Fibroblast of the aortic adventitia (primary cell): ENCODE data around the gene BANK1. TPM values are rescaled to one million over a fixed set of nuclear protein-coding genes. Genes with fewer than 3 reads are reported as not detected.

ENCODE experiments used
- DNase-seq: peaks from one replicate; pipeline ENCODE4 v3.0.0-alpha.2; 2010; ENCODE audit warnings: low read depth
- H3K4me3 ChIP-seq: 2 replicates; pipeline ENCODE4 v1.5.1; 2011; ENCODE audit warnings: low read depth, mild to moderate bottlenecking, control low read depth, low read length, moderate library complexity
- total RNA-seq: library from RNA; depleted of rRNA; stranded (reverse); fragments of >200 nt; gene quantifications from 2 replicates; pipeline ENCODE4 v1.2.3, GENCODE V29; 2012; ENCODE audit warnings: low replicate concordance
- TF ChIP-seq, protein P1 (sequence below): IDR thresholded peaks from 2 replicates; pipeline ENCODE4 v1.5.1; 2011; ENCODE audit warnings: mild to moderate bottlenecking, low read length, control low read depth, inconsistent platforms; ENCODE audit not compliant: insufficient read depth

Gene BANK1
- total RNA-seq, 1 donor = 0.54 TPM

DNA sequence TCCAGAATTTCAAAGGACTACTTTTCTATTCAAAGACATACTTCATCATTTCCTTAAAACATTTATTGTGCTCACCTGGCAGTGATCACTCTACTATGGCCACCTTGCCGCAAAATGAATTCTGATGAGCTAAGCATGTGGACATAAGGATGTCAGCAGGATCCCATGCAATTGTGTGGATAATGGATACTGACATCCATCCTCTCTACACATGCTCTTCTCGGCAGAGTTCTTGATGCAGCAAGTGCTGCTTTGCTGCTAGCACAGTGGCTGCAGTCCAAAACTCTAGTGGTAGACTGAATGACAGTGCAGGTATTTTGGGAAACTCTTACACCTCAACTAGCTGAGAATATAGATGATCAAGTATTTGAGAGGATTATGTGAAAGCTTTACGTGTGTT lies 168.0 kb downstream of the BANK1 start:
- TF ChIP-seq, protein P1, sequence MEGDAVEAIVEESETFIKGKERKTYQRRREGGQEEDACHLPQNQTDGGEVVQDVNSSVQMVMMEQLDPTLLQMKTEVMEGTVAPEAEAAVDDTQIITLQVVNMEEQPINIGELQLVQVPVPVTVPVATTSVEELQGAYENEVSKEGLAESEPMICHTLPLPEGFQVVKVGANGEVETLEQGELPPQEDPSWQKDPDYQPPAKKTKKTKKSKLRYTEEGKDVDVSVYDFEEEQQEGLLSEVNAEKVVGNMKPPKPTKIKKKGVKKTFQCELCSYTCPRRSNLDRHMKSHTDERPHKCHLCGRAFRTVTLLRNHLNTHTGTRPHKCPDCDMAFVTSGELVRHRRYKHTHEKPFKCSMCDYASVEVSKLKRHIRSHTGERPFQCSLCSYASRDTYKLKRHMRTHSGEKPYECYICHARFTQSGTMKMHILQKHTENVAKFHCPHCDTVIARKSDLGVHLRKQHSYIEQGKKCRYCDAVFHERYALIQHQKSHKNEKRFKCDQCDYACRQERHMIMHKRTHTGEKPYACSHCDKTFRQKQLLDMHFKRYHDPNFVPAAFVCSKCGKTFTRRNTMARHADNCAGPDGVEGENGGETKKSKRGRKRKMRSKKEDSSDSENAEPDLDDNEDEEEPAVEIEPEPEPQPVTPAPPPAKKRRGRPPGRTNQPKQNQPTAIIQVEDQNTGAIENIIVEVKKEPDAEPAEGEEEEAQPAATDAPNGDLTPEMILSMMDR = no peak
- no peak overlapping the region for H3K4me3 ChIP-seq
- no peak for DNase-seq

DNA sequence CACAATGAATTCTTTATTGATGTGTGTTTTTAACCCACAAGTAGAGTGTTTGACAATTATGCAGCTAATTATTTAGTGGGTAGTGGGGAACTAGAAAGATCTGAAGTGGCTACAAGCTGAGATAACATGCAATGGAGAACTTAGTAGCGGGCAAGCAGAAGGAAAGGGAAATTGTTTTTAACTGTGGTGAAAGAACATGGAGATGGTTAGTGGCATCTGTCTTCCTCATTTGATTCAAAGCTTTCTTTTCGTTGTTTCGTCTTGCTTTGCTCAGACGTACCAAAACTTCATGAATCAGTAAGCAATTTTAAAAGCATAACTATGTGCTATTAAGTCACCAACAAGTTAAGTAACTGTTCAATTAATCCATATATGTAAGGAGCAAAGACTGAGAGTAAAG lies 169.9 kb downstream of the BANK1 start:
- TF ChIP-seq, protein P1 = no peak
- H3K4me3 ChIP-seq = no peak overlapping the region
- DNase-seq = no peak

DNA sequence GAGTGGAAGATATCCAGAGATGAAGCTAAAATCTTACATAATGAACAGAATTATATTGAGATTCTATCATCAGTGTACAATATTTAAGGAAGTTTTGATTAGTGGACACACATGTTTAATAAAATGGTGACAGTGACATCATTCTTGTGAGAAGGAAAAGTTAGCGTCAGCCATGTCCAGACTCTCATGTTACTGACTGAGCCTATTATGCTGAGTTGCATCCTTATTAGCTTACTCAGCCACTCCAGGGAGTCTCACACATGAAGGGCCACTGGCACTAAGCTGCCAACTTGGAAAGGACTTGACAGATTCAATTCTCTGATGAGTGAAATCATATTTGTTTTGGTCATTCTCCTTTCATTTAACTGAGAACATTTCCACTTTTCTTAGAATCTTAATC lies 170.6 kb downstream of the BANK1 start:
- TF ChIP-seq, protein P1 = no peak
- DNase-seq = peak; percentile 27

DNA sequence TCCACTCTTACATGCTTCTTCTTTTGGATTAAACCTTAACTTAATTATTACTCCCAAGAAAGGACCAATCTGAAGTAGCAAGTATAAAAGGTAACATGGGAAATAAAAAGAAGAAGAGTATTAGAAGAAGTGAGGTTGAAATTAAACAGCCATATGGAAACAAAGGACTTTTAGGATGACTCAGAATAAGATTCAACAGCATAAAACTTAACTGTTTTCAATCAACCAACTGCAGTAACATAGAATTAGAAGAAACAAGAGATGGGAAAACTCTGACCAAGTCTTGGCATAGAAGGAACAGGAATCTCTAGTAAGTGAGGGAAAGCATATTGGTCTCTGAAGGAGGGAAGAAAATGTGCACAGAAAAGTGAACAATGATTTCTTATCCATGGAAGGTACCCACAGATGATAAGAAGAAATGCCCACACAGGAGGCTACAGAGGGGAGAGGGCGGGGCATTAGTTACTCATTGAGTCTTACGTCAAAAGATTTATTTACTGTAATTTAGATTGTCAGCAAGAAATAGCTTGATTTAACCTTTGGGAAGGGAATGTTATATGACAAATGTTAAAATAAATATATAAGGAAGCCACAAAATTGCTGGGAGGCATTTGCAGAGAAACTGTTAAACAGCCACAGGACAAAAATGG lies 177.3 kb downstream of the BANK1 start:
- H3K4me3 ChIP-seq = no peak overlapping the region
- DNase-seq = peak; percentile 72
- TF ChIP-seq, protein P1 = no peak

More for the DNA sequence above, 170.6 kb downstream of the BANK1 start:
- no peak overlapping the region for H3K4me3 ChIP-seq

DNA sequence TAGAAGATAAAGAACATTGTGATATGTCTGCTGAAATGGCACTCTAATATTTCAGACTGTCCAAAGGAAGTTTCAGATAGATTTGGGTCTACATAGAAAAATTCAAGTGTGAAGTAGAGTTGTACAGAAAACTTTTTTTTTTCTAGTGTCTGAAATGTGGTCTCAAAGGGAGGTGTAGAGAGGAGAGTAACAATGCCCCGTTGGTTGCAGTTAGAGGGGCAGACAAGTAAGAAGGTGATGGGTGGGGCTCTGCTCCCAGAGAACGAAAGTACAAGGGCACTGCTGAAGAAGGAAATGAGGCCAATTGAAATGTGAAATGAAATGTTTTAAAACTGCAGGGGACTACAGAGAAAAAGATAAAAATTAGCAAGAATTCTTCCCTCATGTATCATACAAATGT lies 177.8 kb downstream of the BANK1 start:
- H3K4me3 ChIP-seq = no peak overlapping the region
- no peak for DNase-seq
- TF ChIP-seq, protein P1 = no peak

DNA sequence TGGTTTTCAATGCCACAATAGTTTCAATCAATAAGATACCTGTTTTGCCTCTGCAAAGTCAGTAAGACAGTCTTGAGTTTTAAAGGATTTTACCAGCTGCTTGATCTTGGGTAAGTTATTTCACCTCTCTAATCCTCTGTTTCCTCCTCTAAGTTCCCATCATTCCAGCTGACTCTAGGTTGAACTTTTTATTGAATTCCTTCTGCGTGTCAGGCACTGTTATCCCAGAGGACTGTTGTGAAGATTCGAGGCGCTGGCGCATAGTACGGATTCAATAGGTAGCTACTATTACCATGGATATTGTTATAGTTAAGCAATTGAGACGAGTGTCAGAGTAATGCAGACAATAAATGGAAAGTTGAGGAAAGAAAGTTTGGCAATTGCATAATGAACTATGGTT lies 179.4 kb downstream of the BANK1 start:
- no peak for DNase-seq
- TF ChIP-seq, protein P1 = no peak
- no peak overlapping the region for H3K4me3 ChIP-seq
